HCT116 (cell line): ENCODE measurements around the gene VAMP2. TPM values are rescaled to one million over a fixed set of nuclear protein-coding genes. Genes with fewer than 3 reads are reported as not detected.

ENCODE experiments used
- ATAC-seq: fragments of 200-7000 bp; cut with Tn5 transposase; 2 replicates; pipeline ENCODE4 v1.9.1; 2020; ENCODE audit warnings: mild to moderate bottlenecking, moderate library complexity
- BruUV-seq: library from RNA; stranded (reverse); fragments of 400-500 nt; replicated peaks from 2 replicates; lab custom pipeline; 2021; lab: Mats Ljungman, UMichigan
- CTCF ChIA-PET: fragments of 300-600 bp; sonication (Branson Sonifier 250); formaldehyde crosslinking; loops from one replicate; lab custom pipeline; 2021; ENCODE audit warnings: antibody characterized with exemption; lab: Charles Lee
- POLR2A ChIA-PET: fragments of 300-600, 350-600 bp; sonication (Branson Sonifier 250); formaldehyde crosslinking; loops from one replicate; lab custom pipeline; 2021; ENCODE audit warnings: antibody characterized with exemption; lab: Charles Lee
- RAD21 ChIA-PET, 2 experiments: fragments of 300-600 bp; sonication (Branson Sonifier 250); formaldehyde crosslinking; loops; one replicate each; lab custom pipeline; 2023; ENCODE audit warnings: low total read pairs in 2 of 2; ENCODE audit not compliant: uncharacterized antibody in 2 of 2, unreplicated experiment in 2 of 2, low non-redundant PET in 1 of 2; lab: Charles Lee
- DNase-seq: peaks from one replicate; pipeline ENCODE4 v3.0.0-alpha.2; 2010; ENCODE audit warnings: low read depth, low spot score
- H2AFZ ChIP-seq: fragments of 200-600 bp; shearing (Covaris generic), sonication (generic); 2 replicates; pipeline ENCODE4 v1.6.1; 2017; ENCODE audit warnings: low read depth, mixed run types, mixed read lengths, antibody characterized with exemption, low read length; ENCODE audit not compliant: poor library complexity, severe bottlenecking
- H3K27ac ChIP-seq: 2 replicates; pipeline ENCODE4 v1.5.1; 2012; ENCODE audit warnings: low read depth, low read length
- H3K27me3 ChIP-seq: fragments of 200-600 bp; sonication (generic); 2 replicates; pipeline ENCODE4 v1.6.1; 2016; ENCODE audit warnings: mixed run types, low read length, mixed read lengths; ENCODE audit not compliant: insufficient read depth
- H3K36me3 ChIP-seq, 2 experiments: fragments of 200-500 bp in 1 of 2; fragments of 200-600 bp in 1 of 2; sonication (Bioruptor generic) in 1 of 2; sonication (generic) in 1 of 2; 2 replicates each; pipeline versions ENCODE4 v1.5.1 to v1.6.1; 2014 to 2016; ENCODE audit warnings: low read length in 2 of 2, inconsistent platforms in 1 of 2, mixed read lengths in 1 of 2, mixed run types in 1 of 2; ENCODE audit not compliant: insufficient read depth in 2 of 2, control insufficient read depth in 1 of 2
- H3K4me1 ChIP-seq, 2 experiments: fragments of 200-600 bp in 1 of 2; sonication (generic) in 1 of 2; 2 replicates each; pipeline versions ENCODE4 v1.5.1 to v1.6.1; 2012 to 2017; ENCODE audit warnings: low read length in 2 of 2, inconsistent platforms in 1 of 2, mild to moderate bottlenecking in 1 of 2, mixed read lengths in 1 of 2, mixed run types in 1 of 2, moderate library complexity in 1 of 2; ENCODE audit not compliant: insufficient read depth in 2 of 2, control insufficient read depth in 1 of 2
- H3K4me2 ChIP-seq: fragments of 200-600 bp; sonication (generic); 2 replicates; pipeline ENCODE4 v1.6.1; 2017; ENCODE audit warnings: mixed run types, low read length, mixed read lengths
- H3K4me3 ChIP-seq, 2 experiments: fragments of 200-600 bp in 1 of 2; sonication (generic) in 1 of 2; replicated peaks in 1 of 2; 2 replicates each; pipeline ENCODE4 v1.5.1; 2011 to 2016; ENCODE audit warnings: low read length in 2 of 2, control low read depth in 1 of 2, low read depth in 1 of 2, mild to moderate bottlenecking in 1 of 2, mixed read lengths in 1 of 2, mixed run types in 1 of 2
- H3K79me2 ChIP-seq: fragments of 200-600 bp; sonication (generic); 2 replicates; pipeline ENCODE4 v1.6.1; 2017; ENCODE audit warnings: mild to moderate bottlenecking, mixed run types, low read length, moderate library complexity, mixed read lengths; ENCODE audit not compliant: insufficient read depth
- H3K9ac ChIP-seq: fragments of 200-600 bp; sonication (generic); 2 replicates; pipeline ENCODE4 v1.6.1; 2016; ENCODE audit warnings: low read length, mixed read lengths
- H3K9me2 ChIP-seq: fragments of 200-600 bp; sonication (generic), shearing (Covaris generic); 2 replicates; pipeline ENCODE4 v1.6.1; 2017; ENCODE audit warnings: mixed run types, mild to moderate bottlenecking, moderate library complexity; ENCODE audit not compliant: insufficient read depth
- H3K9me3 ChIP-seq, 2 experiments: fragments of 200-500 bp in 1 of 2; fragments of 200-600 bp in 1 of 2; sonication (Bioruptor generic) in 1 of 2; sonication (generic) in 1 of 2; 2 replicates each; pipeline ENCODE4 v1.6.1; 2014 to 2017; ENCODE audit warnings: low read length in 2 of 2, mixed read lengths in 2 of 2, inconsistent platforms in 1 of 2, low read depth in 1 of 2, mild to moderate bottlenecking in 1 of 2, mixed run types in 1 of 2, moderate library complexity in 1 of 2; ENCODE audit not compliant: control insufficient read depth in 1 of 2, insufficient read depth in 1 of 2
- H4K20me1 ChIP-seq: fragments of 200-600 bp; sonication (generic), shearing (Covaris generic); 2 replicates; pipeline ENCODE4 v1.6.1; 2017; ENCODE audit warnings: mixed run types, mild to moderate bottlenecking, moderate library complexity; ENCODE audit not compliant: insufficient read depth
- CTCF ChIP-seq, 3 experiments: fragments of 200-600 bp in 1 of 3; sonication (generic) in 1 of 3; IDR thresholded peaks in 2 of 3; conservative IDR thresholded peaks in 1 of 3; 2 replicates each; pipeline ENCODE4 v1.5.1; 2012 to 2017; ENCODE audit warnings: low read depth in 2 of 3, low read length in 2 of 3, antibody characterized with exemption in 1 of 3, borderline replicate concordance in 1 of 3, control low read depth in 1 of 3, mild to moderate bottlenecking in 1 of 3, mixed read lengths in 1 of 3, mixed run types in 1 of 3, moderate library complexity in 1 of 3; ENCODE audit not compliant: insufficient read depth in 1 of 3
- EGR1 ChIP-seq: IDR thresholded peaks from 2 replicates; pipeline ENCODE4 v1.6.1; 2012; ENCODE audit warnings: low read depth
- ELF1 ChIP-seq: IDR thresholded peaks from 2 replicates; pipeline ENCODE4 v1.6.1; 2012; ENCODE audit warnings: low read depth, borderline replicate concordance
- EZH2phosphoT487 ChIP-seq: fragments of 200-600 bp; IDR thresholded peaks from 2 replicates; pipeline ENCODE4 v1.6.1; 2018; ENCODE audit warnings: antibody characterized with exemption, borderline replicate concordance
- FOSL1 ChIP-seq: IDR thresholded peaks from 2 replicates; pipeline ENCODE4 v1.6.1; 2012; ENCODE audit warnings: low read depth
- JUND ChIP-seq: IDR thresholded peaks from 2 replicates; pipeline ENCODE4 v1.6.1; 2012
- MAX ChIP-seq: IDR thresholded peaks from 2 replicates; pipeline ENCODE4 v1.6.1; 2012
- RAD21 ChIP-seq: IDR thresholded peaks from 2 replicates; pipeline ENCODE4 v1.6.1; 2012; ENCODE audit warnings: low read depth, mild to moderate bottlenecking
- REST ChIP-seq: IDR thresholded peaks from 2 replicates; pipeline ENCODE4 v1.6.1; 2012; ENCODE audit warnings: low read depth
- SIN3A ChIP-seq: IDR thresholded peaks from 2 replicates; pipeline ENCODE4 v1.6.1; 2012; ENCODE audit warnings: low read depth
- YY1 ChIP-seq: IDR thresholded peaks from 2 replicates; pipeline ENCODE4 v1.6.1; 2011; ENCODE audit warnings: low read length, low read depth, moderate library complexity, mild to moderate bottlenecking; ENCODE audit not compliant: insufficient replicate concordance; ENCODE audit errors: extremely low read depth
- ZFX ChIP-seq: fragments of 450-650 bp; IDR thresholded peaks from 2 replicates; pipeline ENCODE4 v1.6.1; 2017
- intact Hi-C: fragments of 100-400 bp; cut with micrococcal nuclease; formaldehyde crosslinking; loops from 2 replicates; pipeline ENCODE4 v1.10.0; 2022
- total RNA-seq: library from RNA; stranded (reverse); gene quantifications from one replicate; pipeline ENCODE4 v1.2.1, GENCODE V29; 2021; ENCODE audit not compliant: unreplicated experiment

VAMP2 gene
- total RNA-seq, 1 experiment from 2014 or later = 35.9 TPM

- TF ChIP-seq ZFX (no peak), EGR1 (no peak), SIN3A (no peak), JUND (no peak), FOSL1 (no peak), ELF1 (no peak), YY1 (no peak), RAD21 (no peak)
- TF ChIP-seq, all 23 proteins: peak for 0
- no peak for ATAC-seq
- no peak overlapping the region for H3K9ac ChIP-seq
- peaks cover 11 to 29% of the 10 kb centered on the region in 2 experiments for H3K4me1 ChIP-seq
- H3K4me3 ChIP-seq = no peak overlapping the region
- no peak for DNase-seq
- H3K36me3 ChIP-seq = peaks cover 31 to 60% of the 10 kb centered on the region in 2 experiments
- RAD21 ChIA-PET = no interaction called here
- POLR2A ChIA-PET = interaction anchor here (0.7 to 0.8 kb wide), 2 partner anchors 9 to 30 kb away, joined by 3 to 4 read pairs; partner anchors contain the start of gene PER1
- intact Hi-C loops = no loop called here
- no peak overlapping the region for H3K27ac ChIP-seq
- no peaks in the 10 kb centered on the region for H3K79me2 ChIP-seq
- H3K4me2 ChIP-seq = no peak overlapping the region
- H2AFZ ChIP-seq = no peak overlapping the region
- no peaks in the 10 kb centered on the region for H3K9me3 ChIP-seq
- CTCF ChIA-PET = no interaction called here
- H3K9me2 ChIP-seq = no peaks in the 10 kb centered on the region
- 0 out of 2 replicates have a peak, but pooled peaks cover 6% of the 10 kb centered on the region for H4K20me1 ChIP-seq
- no peaks in the 10 kb centered on the region for H3K27me3 ChIP-seq
- BruUV-seq = no TSS peak
Observed at GRCh38 chr17:8142887-8143580, 19.7 kb downstream of the VAMP2 start.

- Histone ChIP-seq H4K20me1 (0 out of 2 replicates have a peak, but pooled peaks cover 6% of the 10 kb centered on the region), H3K27me3 (no peaks in the 10 kb centered on the region), H3K4me1 (peaks cover 15 to 36% of the 10 kb centered on the region in 2 experiments), H3K79me2 (no peaks in the 10 kb centered on the region), H3K4me3 (no peak overlapping the region), H3K4me2 (no peak overlapping the region), H3K27ac (no peak overlapping the region), H3K36me3 (peaks cover 24 to 53% of the 10 kb centered on the region in 2 experiments), H2AFZ (no peak overlapping the region), H3K9me3 (no peaks in the 10 kb centered on the region), H3K9ac (no peak overlapping the region), H3K9me2 (no peaks in the 10 kb centered on the region)
- DNase-seq (no peak), ATAC-seq (no peak)
- ChIA-PET CTCF (interaction anchor here (1.6 kb wide), 1 partner anchor 9 kb away, joined by 4 read pairs; no protein-coding TSS in a partner anchor), POLR2A (no interaction called here), RAD21 (no interaction called here)
- no TSS peak for BruUV-seq
- TF ChIP-seq CTCF (IDR thresholded peaks at IDR 0.05 in 2 of 3, conservative IDR thresholded peaks at IDR 0.05 in 1 of 3; ENCODE audit: borderline replicate concordance in 1 of 3, insufficient read depth in 1 of 3, low read depth in 2 of 3, low read length in 2 of 3) (no peak), REST (no peak), MAX (no peak), EZH2phosphoT487 (no peak)
- intact Hi-C loops = no loop called here
Observed at GRCh38 chr17:8142158-8142886, 20.4 kb downstream of the VAMP2 start.
